ENCODE results near the gene SAC3D1. TPM values are rescaled to one million over a fixed set of nuclear protein-coding genes. Genes with fewer than 3 reads are reported as not detected.

The SAC3D1 gene
- total and polyA plus RNA-seq, 9 of the 15 experiments (the other 6 are each of a cell fraction or from before 2014, with no cell fraction given) = 0.20 to 35.2 (median 5.8) TPM

- TF ChIP-seq SRSF3 (IDR thresholded peaks at IDR 0.05; ENCODE audit: insufficient read depth, low read length) (no peak), HOMEZ (CRISPR knock-in tag; IDR thresholded peaks at IDR 0.05) (no peak), DMBX1 (CRISPR knock-in tag; IDR thresholded peaks at IDR 0.05; ENCODE audit: borderline replicate concordance) (peak; percentile 30; the same call in 1 of the 2 replicates), CBX8 (IDR thresholded peaks at IDR 0.05; ENCODE audit: borderline replicate concordance, extremely low read depth, low read depth, low read length, poor library complexity, severe bottlenecking) (no peak), ZNF282 (CRISPR knock-in tag; IDR thresholded peaks at IDR 0.05) (peak; percentile 93; the same call in 1 of the 2 replicates), CBFB (CRISPR knock-in tag; IDR thresholded peaks at IDR 0.05) (no peak), ELF2 (CRISPR knock-in tag; IDR thresholded peaks at IDR 0.05) (no peak), ZNF512 (tag; IDR thresholded peaks at IDR 0.05) (no peak), EGR1 (conservative IDR thresholded peaks at IDR 0.05) (peak; percentile 92), ZNF121 (CRISPR knock-in tag; conservative IDR thresholded peaks at IDR 0.05) (no peak), FOXJ2 (tag; IDR thresholded peaks at IDR 0.05) (no peak), NCOA6 (IDR thresholded peaks at IDR 0.05) (peak; percentile 87), MCM5 (IDR thresholded peaks at IDR 0.05; ENCODE audit: low read depth) (no peak), TRIM25 (IDR thresholded peaks at IDR 0.05; ENCODE audit: borderline replicate concordance) (no peak), CHD1 (IDR thresholded peaks at IDR 0.05; ENCODE audit: low read length) (peak; percentile 98), NUFIP1 (IDR thresholded peaks at IDR 0.05; ENCODE audit: partially characterized antibody) (no peak), ZBTB1 (CRISPR knock-in tag; IDR thresholded peaks at IDR 0.05; ENCODE audit: borderline replicate concordance, low read depth) (peak; percentile 89)
- TF ChIP-seq, protein P1, sequence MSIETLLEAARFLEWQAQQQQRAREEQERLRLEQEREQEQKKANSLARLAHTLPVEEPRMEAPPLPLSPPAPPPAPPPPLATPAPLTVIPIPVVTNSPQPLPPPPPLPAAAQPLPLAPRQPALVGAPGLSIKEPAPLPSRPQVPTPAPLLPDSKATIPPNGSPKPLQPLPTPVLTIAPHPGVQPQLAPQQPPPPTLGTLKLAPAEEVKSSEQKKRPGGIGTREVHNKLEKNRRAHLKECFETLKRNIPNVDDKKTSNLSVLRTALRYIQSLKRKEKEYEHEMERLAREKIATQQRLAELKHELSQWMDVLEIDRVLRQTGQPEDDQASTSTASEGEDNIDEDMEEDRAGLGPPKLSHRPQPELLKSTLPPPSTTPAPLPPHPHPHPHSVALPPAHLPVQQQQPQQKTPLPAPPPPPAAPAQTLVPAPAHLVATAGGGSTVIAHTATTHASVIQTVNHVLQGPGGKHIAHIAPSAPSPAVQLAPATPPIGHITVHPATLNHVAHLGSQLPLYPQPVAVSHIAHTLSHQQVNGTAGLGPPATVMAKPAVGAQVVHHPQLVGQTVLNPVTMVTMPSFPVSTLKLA (conservative IDR thresholded peaks at IDR 0.05) = peak; percentile 91 to 94
These were observed 26.9 kb upstream of the SAC3D1 start, which contains the start of gene ARL2 (continued) for GRCh38 chr11:65013888-65014725.
